ENCODE data around the gene MEF2D. TPM values are rescaled to one million over a fixed set of nuclear protein-coding genes. Genes with fewer than 3 reads are reported as not detected.

Gene MEF2D
- polyA plus RNA-seq, 1 donor (not counting 4 experiments of a cell fraction or from before 2014, with no cell fraction given) = 9.3 TPM

DNA sequence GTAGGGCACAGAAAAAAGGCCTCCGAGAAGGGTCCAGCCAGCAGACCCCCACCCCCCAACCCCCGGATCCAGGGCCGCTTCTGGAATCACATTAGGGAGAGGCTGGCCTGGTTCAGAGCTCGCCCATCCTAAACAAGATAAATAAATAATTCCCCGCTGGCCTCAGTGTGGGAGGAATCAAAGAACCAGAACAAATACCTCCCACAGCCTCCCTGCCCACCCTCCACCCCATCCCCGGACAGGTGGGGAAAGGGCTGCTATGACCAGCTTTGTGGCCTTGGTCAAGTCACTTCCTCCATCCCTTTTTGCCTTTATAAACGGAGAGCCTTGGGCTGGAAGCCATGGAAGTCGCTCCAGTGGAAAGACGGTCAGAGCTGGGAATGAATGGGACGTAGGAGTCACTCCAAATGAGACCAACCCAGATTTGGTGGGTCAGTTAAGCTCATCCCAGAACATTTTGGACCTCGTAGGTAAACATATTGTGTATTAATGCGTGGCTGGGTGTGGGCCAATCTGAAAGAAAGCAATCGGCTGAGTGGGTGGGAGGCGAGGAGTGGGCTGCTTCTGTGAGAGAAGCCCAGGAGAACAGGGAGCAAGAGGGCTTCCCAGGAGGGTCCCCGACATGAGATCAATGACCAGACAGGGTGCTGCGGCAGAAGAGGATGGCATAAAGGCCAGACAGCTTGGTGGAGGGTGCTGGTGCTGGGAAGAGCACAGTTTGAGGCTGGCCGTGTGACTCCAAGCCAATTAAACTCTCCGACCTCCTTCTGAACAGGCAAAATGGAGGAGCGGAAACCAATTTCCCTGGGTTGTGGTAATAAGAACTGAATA is 63.3 kb downstream of the MEF2D start:
- Histone ChIP-seq H3K27me3 (ENCODE audit: control insufficient read depth, extremely low read depth, insufficient read depth, low read length) (peaks cover 100% of the 10 kb centered on the region), H4K20me1 (ENCODE audit: control insufficient read depth, extremely low read depth, insufficient read depth, low read length) (no peaks in the 10 kb centered on the region), H2AFZ (ENCODE audit: control insufficient read depth, low read length) (no peak overlapping the region), H3K4me3 (ENCODE audit: control insufficient read depth in 2 of 3, extremely low read depth in 1 of 3, insufficient read depth in 2 of 3, low read depth in 1 of 3, low read length in 3 of 3) (no peak overlapping the region), H3K9ac (ENCODE audit: control insufficient read depth, extremely low read depth, insufficient read depth, low read length) (no peak overlapping the region), H3K27ac (ENCODE audit: control insufficient read depth, insufficient read depth, low read length) (no peak overlapping the region), H3K9me3 (ENCODE audit: control insufficient read depth, low read depth, low read length) (no peaks in the 10 kb centered on the region), H3K9me1 (ENCODE audit: control insufficient read depth, extremely low read depth, insufficient read depth, low read length) (no peaks in the 10 kb centered on the region), H3K79me2 (ENCODE audit: control insufficient read depth, insufficient read depth, low read length) (no peaks in the 10 kb centered on the region), H3K4me1 (ENCODE audit: control insufficient read depth, extremely low read depth, insufficient read depth, low read length) (peaks cover 3% of the 10 kb centered on the region), H3K36me3 (ENCODE audit: control insufficient read depth in 2 of 2, extremely low read depth in 1 of 2, insufficient read depth in 2 of 2, low read length in 2 of 2) (no peaks in the 10 kb centered on the region), H3K4me2 (ENCODE audit: control insufficient read depth, extremely low read depth, insufficient read depth, low read depth, low read length) (no peak overlapping the region)
- DNase-seq (ENCODE audit: low read depth, low spot score) (no peak), FAIRE-seq (no peak)
- dilution Hi-C loops (cut with MboI; ENCODE audit: extremely low pct_ligation_motif_present, low sequenced_read_pairs) = no loop called here
- TF ChIP-seq, protein P1, sequence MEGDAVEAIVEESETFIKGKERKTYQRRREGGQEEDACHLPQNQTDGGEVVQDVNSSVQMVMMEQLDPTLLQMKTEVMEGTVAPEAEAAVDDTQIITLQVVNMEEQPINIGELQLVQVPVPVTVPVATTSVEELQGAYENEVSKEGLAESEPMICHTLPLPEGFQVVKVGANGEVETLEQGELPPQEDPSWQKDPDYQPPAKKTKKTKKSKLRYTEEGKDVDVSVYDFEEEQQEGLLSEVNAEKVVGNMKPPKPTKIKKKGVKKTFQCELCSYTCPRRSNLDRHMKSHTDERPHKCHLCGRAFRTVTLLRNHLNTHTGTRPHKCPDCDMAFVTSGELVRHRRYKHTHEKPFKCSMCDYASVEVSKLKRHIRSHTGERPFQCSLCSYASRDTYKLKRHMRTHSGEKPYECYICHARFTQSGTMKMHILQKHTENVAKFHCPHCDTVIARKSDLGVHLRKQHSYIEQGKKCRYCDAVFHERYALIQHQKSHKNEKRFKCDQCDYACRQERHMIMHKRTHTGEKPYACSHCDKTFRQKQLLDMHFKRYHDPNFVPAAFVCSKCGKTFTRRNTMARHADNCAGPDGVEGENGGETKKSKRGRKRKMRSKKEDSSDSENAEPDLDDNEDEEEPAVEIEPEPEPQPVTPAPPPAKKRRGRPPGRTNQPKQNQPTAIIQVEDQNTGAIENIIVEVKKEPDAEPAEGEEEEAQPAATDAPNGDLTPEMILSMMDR (optimal IDR thresholded peaks at IDR 0.05 in 1 of 3, IDR thresholded peaks at IDR 0.05 in 1 of 3, conservative IDR thresholded peaks at IDR 0.05 in 1 of 3; ENCODE audit: extremely low read depth in 1 of 3, insufficient read depth in 2 of 3, low read length in 3 of 3) = no peak
- peak; percentile 84 for TF ChIP-seq EZH2 (IDR thresholded peaks at IDR 0.05; ENCODE audit: low read length)

DNA sequence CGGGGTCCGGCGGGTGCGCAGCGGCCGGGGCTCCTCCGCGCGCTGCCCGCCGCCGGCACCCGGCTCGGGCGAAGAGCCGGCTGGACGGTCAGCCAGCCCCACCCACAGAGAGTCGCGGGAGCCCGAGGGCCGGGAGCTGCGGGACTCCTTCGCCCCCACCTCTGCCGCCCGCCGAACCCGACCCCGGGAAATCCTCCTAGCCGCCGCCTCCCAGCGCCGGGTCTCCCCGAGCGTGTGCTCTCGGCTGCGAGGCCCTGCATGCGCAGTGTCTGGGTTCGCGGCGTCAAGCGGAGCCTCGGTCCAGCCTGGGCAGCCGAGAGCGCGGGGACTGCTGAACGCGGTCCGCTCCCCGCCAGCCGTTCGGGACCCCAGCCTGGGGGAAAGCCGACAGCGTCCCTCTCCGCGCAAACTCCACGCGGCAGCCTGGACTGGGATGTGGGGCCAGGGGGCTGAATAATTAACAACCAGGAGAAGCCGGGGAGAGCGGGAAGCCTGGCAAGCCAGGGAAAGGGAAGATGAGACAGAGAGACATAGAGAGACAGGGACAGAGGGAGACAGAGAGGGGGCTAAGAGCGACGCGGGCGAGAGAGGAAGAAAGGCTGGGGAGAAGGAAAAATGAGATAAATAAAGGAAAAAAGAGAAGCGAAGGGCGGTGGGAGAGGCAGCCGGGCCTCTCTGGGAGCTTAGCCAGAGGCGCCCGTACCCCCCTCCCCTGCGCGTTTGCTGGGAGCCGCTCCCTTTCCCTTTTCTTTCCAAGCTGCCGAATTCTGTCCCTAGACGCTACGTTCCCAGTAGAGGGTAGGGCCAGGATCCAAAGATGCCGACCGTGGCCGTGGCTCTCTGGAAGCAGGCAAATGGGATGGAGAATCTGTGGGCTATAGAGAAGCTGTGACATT is 64.2 kb downstream of the MEF2D start:
- H3K4me1 ChIP-seq (ENCODE audit: control insufficient read depth, extremely low read depth, insufficient read depth, low read length) = peaks cover 3% of the 10 kb centered on the region
- peak overlapping the region in 1 of 3 experiments; percentile 55 for H3K4me3 ChIP-seq (ENCODE audit: control insufficient read depth in 2 of 3, extremely low read depth in 1 of 3, insufficient read depth in 2 of 3, low read depth in 1 of 3, low read length in 3 of 3)
- H3K36me3 ChIP-seq (ENCODE audit: control insufficient read depth in 2 of 2, extremely low read depth in 1 of 2, insufficient read depth in 2 of 2, low read length in 2 of 2) = no peaks in the 10 kb centered on the region
- H3K9me3 ChIP-seq (ENCODE audit: control insufficient read depth, low read depth, low read length) = no peaks in the 10 kb centered on the region
- peak overlapping the region; percentile 61 for H3K4me2 ChIP-seq (ENCODE audit: control insufficient read depth, extremely low read depth, insufficient read depth, low read depth, low read length)
- no peak for FAIRE-seq
- H3K9ac ChIP-seq (ENCODE audit: control insufficient read depth, extremely low read depth, insufficient read depth, low read length) = no peak overlapping the region
- peaks cover 99% of the 10 kb centered on the region for H3K27me3 ChIP-seq (ENCODE audit: control insufficient read depth, extremely low read depth, insufficient read depth, low read length)
- dilution Hi-C loops (cut with MboI; ENCODE audit: extremely low pct_ligation_motif_present, low sequenced_read_pairs) = no loop called here
- no peak for DNase-seq (ENCODE audit: low read depth, low spot score)
- H4K20me1 ChIP-seq (ENCODE audit: control insufficient read depth, extremely low read depth, insufficient read depth, low read length) = no peaks in the 10 kb centered on the region
- no peaks in the 10 kb centered on the region for H3K9me1 ChIP-seq (ENCODE audit: control insufficient read depth, extremely low read depth, insufficient read depth, low read length)
- no peak overlapping the region for H3K27ac ChIP-seq (ENCODE audit: control insufficient read depth, insufficient read depth, low read length)
- no peak overlapping the region for H2AFZ ChIP-seq (ENCODE audit: control insufficient read depth, low read length)
- TF ChIP-seq, protein P1 (optimal IDR thresholded peaks at IDR 0.05 in 1 of 3, IDR thresholded peaks at IDR 0.05 in 1 of 3, conservative IDR thresholded peaks at IDR 0.05 in 1 of 3; ENCODE audit: extremely low read depth in 1 of 3, insufficient read depth in 2 of 3, low read length in 3 of 3) = no peak
- TF ChIP-seq EZH2 (IDR thresholded peaks at IDR 0.05; ENCODE audit: low read length) = peak; percentile 94
- no peaks in the 10 kb centered on the region for H3K79me2 ChIP-seq (ENCODE audit: control insufficient read depth, insufficient read depth, low read length)

All from keratinocyte (primary cell).